ENCODE results near the gene OR56B1. TPM values are rescaled to one million over a fixed set of nuclear protein-coding genes. Genes with fewer than 3 reads are reported as not detected.
"Not testable (repeated sequence)": the region's sequence is repeated elsewhere in the genome, so short reads cannot be mapped to it uniquely, and the experiment has no call there.

Gene OR56B1
- total RNA-seq, 1 donor from 2014 or later: not detected

- DNase-seq (ENCODE audit: low read depth): no peak
- H3K4me3 ChIP-seq (ENCODE audit: low read depth, low read length): no peak overlapping the region
- TF ChIP-seq, protein P1, sequence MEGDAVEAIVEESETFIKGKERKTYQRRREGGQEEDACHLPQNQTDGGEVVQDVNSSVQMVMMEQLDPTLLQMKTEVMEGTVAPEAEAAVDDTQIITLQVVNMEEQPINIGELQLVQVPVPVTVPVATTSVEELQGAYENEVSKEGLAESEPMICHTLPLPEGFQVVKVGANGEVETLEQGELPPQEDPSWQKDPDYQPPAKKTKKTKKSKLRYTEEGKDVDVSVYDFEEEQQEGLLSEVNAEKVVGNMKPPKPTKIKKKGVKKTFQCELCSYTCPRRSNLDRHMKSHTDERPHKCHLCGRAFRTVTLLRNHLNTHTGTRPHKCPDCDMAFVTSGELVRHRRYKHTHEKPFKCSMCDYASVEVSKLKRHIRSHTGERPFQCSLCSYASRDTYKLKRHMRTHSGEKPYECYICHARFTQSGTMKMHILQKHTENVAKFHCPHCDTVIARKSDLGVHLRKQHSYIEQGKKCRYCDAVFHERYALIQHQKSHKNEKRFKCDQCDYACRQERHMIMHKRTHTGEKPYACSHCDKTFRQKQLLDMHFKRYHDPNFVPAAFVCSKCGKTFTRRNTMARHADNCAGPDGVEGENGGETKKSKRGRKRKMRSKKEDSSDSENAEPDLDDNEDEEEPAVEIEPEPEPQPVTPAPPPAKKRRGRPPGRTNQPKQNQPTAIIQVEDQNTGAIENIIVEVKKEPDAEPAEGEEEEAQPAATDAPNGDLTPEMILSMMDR (conservative IDR thresholded peaks at IDR 0.05; ENCODE audit: low read depth, low read length): no peak
Observed at GRCh38 chr11:5703741-5704536, 32.3 kb upstream of the OR56B1 start.

DNA sequence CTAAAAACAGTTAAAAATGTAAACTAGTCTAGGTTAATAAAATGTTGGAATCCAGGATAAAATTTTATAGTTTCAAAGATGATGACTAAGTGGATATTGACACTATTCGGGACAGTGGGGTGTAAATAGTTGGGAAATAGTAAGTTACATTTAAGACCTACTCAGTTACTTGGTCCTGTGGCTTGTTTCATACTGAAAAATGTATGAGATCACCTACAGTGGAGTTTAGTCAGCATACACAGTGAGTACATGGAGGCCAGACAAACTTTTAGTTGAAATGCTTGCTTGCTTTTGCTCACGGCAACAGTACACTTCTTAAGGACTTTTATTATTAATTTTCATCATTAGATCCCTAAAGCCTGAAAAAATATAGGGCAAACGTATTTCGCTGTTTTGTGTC lies 30.6 kb upstream of the OR56B1 start:
- DNase-seq (ENCODE audit: low read depth): no peak
- H3K4me3 ChIP-seq (ENCODE audit: low read depth, low read length): no peak overlapping the region
- TF ChIP-seq, protein P1 (conservative IDR thresholded peaks at IDR 0.05; ENCODE audit: low read depth, low read length): no peak

DNA sequence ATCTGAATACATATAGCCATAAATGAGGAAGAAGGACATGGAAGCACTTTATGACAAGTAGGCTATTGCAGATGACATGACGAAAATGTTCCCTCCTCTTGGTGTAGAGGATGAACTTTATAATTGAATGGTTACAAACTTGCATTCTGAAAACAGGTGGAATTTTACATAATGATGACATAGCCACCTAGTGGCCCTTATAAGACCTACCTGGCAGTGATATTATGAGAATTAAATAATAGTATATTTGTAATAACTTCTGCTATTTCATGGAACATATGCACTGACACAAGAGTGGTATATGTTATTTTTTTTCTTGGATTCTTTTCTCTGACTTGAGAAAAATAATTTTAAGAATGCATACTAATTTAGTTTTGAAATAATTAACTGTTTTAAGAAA lies 23.7 kb upstream of the OR56B1 start:
- H3K4me3 ChIP-seq (ENCODE audit: low read depth, low read length): no peak overlapping the region
- DNase-seq (ENCODE audit: low read depth): no peak
- TF ChIP-seq, protein P1 (conservative IDR thresholded peaks at IDR 0.05; ENCODE audit: low read depth, low read length): peak; percentile 52

- no peak overlapping the region for H3K4me3 ChIP-seq (ENCODE audit: low read depth, low read length)
- DNase-seq (ENCODE audit: low read depth): no peak
- TF ChIP-seq, protein P1 (conservative IDR thresholded peaks at IDR 0.05; ENCODE audit: low read depth, low read length): no peak
Observed at GRCh38 chr11:5713695-5714094, 22.6 kb upstream of the OR56B1 start.

GRCh38 chr11:5716518-5716917 lies 19.7 kb upstream of the OR56B1 start:
- not testable (repeated sequence) for DNase-seq (ENCODE audit: low read depth); H3K4me3 ChIP-seq (ENCODE audit: low read depth, low read length)

DNA sequence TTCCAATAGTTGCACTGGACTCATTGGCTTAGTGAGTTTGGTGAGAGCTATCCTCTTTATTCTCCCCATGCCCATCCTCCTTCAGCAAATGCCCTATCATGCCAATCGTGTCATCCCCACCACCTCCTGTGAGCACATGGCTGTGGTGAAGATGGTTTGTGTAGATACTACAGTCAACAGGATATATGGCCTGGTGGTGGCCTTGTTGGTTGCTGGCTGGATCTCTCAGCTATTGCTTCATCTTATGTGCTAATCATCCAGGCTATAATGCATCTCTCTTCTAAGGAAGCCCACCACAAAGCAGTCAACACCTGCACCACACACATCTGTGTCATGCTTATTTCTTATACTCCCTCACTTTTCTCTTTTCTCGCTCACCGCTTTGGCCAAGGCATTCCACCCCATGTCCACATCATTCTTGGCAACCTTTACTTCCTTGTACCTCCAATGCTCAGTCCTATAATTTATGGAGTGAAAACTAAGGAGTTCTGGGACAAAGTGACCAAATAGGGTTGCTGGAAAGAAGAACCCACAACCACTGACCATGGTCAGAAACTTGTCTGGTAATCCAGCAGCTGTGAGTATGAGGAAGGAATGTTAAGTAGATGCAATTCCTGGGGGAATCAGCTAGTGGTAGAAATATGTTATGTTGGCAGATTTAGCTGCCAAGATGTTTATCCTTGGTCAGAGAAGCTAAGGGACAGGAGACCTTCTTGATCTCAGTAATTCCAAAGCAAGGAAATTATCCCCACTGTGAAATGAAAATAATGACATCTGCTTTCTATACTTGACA lies 16.3 kb upstream of the OR56B1 start:
- TF ChIP-seq, protein P1 (conservative IDR thresholded peaks at IDR 0.05; ENCODE audit: low read depth, low read length): no peak
- DNase-seq (ENCODE audit: low read depth): no peak
- H3K4me3 ChIP-seq (ENCODE audit: low read depth, low read length): no peak overlapping the region

DNA sequence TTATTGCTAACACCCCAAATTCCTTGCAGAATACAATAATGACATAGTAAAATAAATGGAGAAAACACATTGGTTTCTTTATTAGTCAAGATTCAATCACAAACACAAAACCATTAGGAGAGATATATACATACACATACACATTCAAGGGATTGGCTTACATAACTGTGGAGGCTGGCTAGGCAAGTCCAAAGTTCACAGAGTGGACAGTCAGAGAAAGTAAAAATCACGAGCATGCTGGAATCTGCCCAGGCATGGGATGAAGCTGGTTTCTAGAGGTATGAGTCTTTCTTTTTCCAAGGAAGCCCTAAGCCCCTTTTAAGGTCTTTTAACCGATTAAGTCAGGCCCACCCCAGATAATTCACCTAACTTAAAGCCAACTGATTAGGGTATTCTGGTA lies 13.6 kb upstream of the OR56B1 start:
- TF ChIP-seq, protein P1 (conservative IDR thresholded peaks at IDR 0.05; ENCODE audit: low read depth, low read length): no peak
- no peak overlapping the region for H3K4me3 ChIP-seq (ENCODE audit: low read depth, low read length)

More for the DNA sequence above, 13.6 kb upstream of the OR56B1 start:
- no peak for DNase-seq (ENCODE audit: low read depth)
